HG02678 (cell line): ENCODE results near the gene CD300E.

Source experiments
- ATAC-seq: cut with Tn5 transposase; IDR thresholded peaks from one replicate; pipeline ENCODE4 v1.9.1; 2021; ENCODE audit warnings: mild to moderate bottlenecking, moderate library complexity; ENCODE audit not compliant: unreplicated experiment

Gene CD300E

GRCh38 chr17:74569020-74570003, 54.2 kb downstream of the CD300E start:
- no peak for ATAC-seq

GRCh38 chr17:74568106-74568873, 55.2 kb downstream of the CD300E start:
- no peak for ATAC-seq

GRCh38 chr17:74567397-74567796, 56.1 kb downstream of the CD300E start, which contains the start of gene CD300H:
CD300H (minus strand) TSS chr17:74567509.
- no peak for ATAC-seq

GRCh38 chr17:74566132-74566753, 57.3 kb downstream of the CD300E start:
- ATAC-seq, result no peak

GRCh38 chr17:74565126-74565525, 58.4 kb downstream of the CD300E start:
- ATAC-seq, result no peak

- ATAC-seq, result no peak
Measured at GRCh38 chr17:74563358-74563757, 60.2 kb downstream of the CD300E start.

GRCh38 chr17:74561586-74561985, 62.0 kb downstream of the CD300E start:
- ATAC-seq, result no peak
